ENCODE measurements around the gene CD36.

CD36 gene

DNA sequence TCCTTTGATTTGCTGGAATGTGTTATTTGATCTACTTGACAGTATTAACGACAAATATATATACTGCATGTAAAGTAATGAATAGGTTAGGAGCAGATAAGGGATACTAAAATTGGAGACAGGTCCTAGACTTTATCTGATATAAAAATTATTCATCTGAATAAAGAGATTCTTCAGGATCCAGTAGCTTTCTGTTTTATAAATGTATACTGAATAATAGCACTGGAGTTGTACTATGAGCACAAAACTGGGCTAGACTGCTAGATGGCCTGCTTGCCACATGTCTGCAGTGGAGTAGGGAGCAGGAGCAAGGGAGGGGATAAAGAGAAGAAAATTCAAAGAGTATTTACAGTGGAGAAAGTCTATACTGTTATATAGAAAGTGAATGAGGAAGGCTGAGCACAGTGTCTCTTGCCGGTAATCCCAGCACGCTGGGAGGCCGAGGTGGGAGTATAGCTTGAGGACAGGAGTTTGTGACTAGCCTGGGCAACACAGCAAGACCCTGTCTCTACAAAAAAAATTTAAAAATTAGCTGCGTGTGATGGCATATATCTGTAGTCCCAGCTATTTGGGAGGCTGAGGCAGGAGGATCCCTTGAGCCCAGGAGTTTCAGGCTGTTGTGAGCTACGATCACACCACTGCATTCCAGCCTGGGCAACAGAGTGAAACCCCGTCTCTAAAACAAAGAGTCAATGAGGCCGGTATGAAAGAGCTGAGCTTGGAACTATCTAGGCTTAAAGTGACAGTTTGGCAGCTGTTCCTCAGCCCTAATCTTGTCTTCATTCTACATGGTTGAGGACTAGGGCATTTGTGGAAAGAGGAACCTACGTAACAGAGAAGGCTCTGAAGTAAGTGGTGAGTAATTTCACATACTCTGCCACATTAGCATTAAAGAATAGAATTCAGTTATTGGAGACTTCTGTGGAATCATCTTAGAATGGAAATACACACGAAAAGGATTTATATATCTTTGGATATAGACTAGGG lies 41.8 kb downstream of the CD36 start:
- no peaks in the 10 kb centered on the region for H3K27me3 Mint-ChIP-seq (ENCODE audit: low read depth)
- H3K27ac Mint-ChIP-seq, result no peak overlapping the region
- no peaks in the 10 kb centered on the region for H3K4me1 Mint-ChIP-seq (ENCODE audit: low read depth)
- H3K9me3 Mint-ChIP-seq, result no peaks in the 10 kb centered on the region
- H3K4me3 Mint-ChIP-seq, result no peak overlapping the region
- H3K36me3 Mint-ChIP-seq (ENCODE audit: low read depth), result no peaks in the 10 kb centered on the region

DNA sequence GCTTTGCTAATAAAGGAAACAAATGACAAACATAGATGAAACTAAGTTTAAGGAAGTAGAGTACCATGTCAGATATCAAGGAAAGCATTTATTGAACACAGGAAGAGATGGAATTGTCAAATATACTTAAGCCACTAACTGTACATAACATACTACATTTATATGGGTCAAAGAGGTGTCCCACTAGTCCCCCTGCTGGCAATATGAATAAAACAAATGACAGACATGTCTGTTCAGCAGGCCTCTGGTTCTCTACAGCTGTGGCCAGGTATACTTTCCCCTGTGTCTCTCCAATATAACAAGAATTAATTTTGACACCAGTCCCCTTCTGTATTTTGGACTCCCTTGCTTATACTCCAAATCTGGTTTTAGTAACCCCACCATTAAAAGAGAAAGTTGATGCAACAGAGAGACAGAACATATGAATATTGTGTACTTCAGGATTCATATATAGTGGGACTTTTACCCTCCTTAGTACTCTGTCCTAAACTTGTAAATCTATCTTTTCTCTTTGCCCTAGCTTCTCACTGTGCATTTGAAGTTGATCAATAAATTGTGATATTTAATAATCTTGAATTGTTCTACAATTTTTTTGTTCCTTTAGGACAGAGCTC lies 42.9 kb downstream of the CD36 start:
- no peaks in the 10 kb centered on the region for H3K4me1 Mint-ChIP-seq (ENCODE audit: low read depth)
- no peak overlapping the region for H3K4me3 Mint-ChIP-seq
- no peaks in the 10 kb centered on the region for H3K9me3 Mint-ChIP-seq
- H3K27me3 Mint-ChIP-seq (ENCODE audit: low read depth), result no peaks in the 10 kb centered on the region
- H3K36me3 Mint-ChIP-seq (ENCODE audit: low read depth), result no peaks in the 10 kb centered on the region
- H3K27ac Mint-ChIP-seq, result no peak overlapping the region

- H3K4me1 Mint-ChIP-seq (ENCODE audit: low read depth), result no peaks in the 10 kb centered on the region
- no peak overlapping the region for H3K4me3 Mint-ChIP-seq
- H3K27ac Mint-ChIP-seq, result no peak overlapping the region
- no peaks in the 10 kb centered on the region for H3K27me3 Mint-ChIP-seq (ENCODE audit: low read depth)
- H3K36me3 Mint-ChIP-seq (ENCODE audit: low read depth), result no peaks in the 10 kb centered on the region
- no peaks in the 10 kb centered on the region for H3K9me3 Mint-ChIP-seq
Observed at GRCh38 chr7:80682744-80683143, 44.3 kb downstream of the CD36 start.

DNA sequence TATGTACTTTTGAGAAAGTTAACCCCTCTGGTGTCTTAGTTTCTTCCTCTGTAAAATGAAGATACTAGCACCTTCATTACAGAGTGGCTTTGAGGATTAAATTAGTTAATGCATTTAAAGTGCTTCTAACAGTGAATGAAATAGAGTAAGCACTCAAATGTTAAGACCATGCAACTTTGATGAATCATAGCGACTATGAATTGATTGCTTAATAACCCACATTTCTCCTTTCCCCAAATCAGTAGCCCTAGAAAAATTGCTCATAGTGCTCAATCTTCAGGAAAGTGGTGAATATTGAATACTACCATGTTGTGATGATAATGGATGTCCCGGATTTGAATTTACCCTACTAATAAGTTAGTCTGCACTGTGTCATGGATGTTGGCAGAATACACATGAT lies 48.1 kb downstream of the CD36 start:
- no peaks in the 10 kb centered on the region for H3K4me1 Mint-ChIP-seq (ENCODE audit: low read depth)
- no peak overlapping the region for H3K4me3 Mint-ChIP-seq
- H3K27ac Mint-ChIP-seq, result no peak overlapping the region
- H3K36me3 Mint-ChIP-seq (ENCODE audit: low read depth), result no peaks in the 10 kb centered on the region
- no peaks in the 10 kb centered on the region for H3K27me3 Mint-ChIP-seq (ENCODE audit: low read depth)
- H3K9me3 Mint-ChIP-seq, result no peaks in the 10 kb centered on the region

DNA sequence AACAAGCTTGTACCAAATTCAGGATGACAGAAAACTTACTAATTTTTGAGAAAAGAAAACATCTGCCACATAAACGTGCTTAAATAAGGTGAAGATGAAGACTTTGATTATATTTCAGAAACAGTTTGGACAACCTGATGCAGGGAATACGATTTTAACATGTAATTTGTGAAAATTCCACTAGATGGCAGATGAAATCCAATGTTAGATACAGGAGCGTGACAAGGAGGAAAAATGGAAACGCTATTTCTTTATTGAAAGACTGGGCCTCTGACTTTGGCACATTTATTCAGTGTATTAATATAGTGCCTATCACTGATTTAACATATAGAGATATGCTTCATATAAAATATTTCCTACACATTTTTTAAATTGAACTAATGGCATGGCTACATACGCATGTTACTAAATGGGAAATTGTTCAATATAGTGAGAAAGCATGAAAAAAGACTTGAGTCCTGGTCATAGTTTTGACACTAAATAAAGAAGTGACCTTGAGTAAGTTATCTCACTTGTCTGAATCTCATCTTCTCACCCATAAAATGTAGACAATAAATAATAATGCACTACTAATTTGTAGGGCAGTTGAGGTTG lies 60.7 kb downstream of the CD36 start:
- Mint-ChIP-seq H3K36me3 (ENCODE audit: low read depth) (no peaks in the 10 kb centered on the region), H3K4me3 (no peak overlapping the region), H3K27ac (no peak overlapping the region), H3K4me1 (ENCODE audit: low read depth) (no peaks in the 10 kb centered on the region), H3K27me3 (ENCODE audit: low read depth) (no peaks in the 10 kb centered on the region), H3K9me3 (no peaks in the 10 kb centered on the region)

GRCh38 chr7:80699721-80700256 lies 61.3 kb downstream of the CD36 start:
- Mint-ChIP-seq H3K4me3 (no peak overlapping the region), H3K27me3 (ENCODE audit: low read depth) (no peaks in the 10 kb centered on the region), H3K36me3 (ENCODE audit: low read depth) (no peaks in the 10 kb centered on the region), H3K9me3 (no peaks in the 10 kb centered on the region), H3K4me1 (ENCODE audit: low read depth) (no peaks in the 10 kb centered on the region), H3K27ac (no peak overlapping the region)

- H3K36me3 Mint-ChIP-seq (ENCODE audit: low read depth), result no peaks in the 10 kb centered on the region
- H3K4me3 Mint-ChIP-seq, result no peak overlapping the region
- no peaks in the 10 kb centered on the region for H3K4me1 Mint-ChIP-seq (ENCODE audit: low read depth)
- no peaks in the 10 kb centered on the region for H3K27me3 Mint-ChIP-seq (ENCODE audit: low read depth)
- H3K27ac Mint-ChIP-seq, result no peak overlapping the region
- no peaks in the 10 kb centered on the region for H3K9me3 Mint-ChIP-seq
Observed at GRCh38 chr7:80703272-80703671, 64.8 kb downstream of the CD36 start.

GRCh38 chr7:80705130-80705781 lies 66.8 kb downstream of the CD36 start:
- no peak overlapping the region for H3K27ac Mint-ChIP-seq
- H3K9me3 Mint-ChIP-seq, result no peaks in the 10 kb centered on the region
- H3K27me3 Mint-ChIP-seq (ENCODE audit: low read depth), result no peaks in the 10 kb centered on the region
- no peaks in the 10 kb centered on the region for H3K36me3 Mint-ChIP-seq (ENCODE audit: low read depth)
- H3K4me3 Mint-ChIP-seq, result no peak overlapping the region
- H3K4me1 Mint-ChIP-seq (ENCODE audit: low read depth), result no peaks in the 10 kb centered on the region

DNA sequence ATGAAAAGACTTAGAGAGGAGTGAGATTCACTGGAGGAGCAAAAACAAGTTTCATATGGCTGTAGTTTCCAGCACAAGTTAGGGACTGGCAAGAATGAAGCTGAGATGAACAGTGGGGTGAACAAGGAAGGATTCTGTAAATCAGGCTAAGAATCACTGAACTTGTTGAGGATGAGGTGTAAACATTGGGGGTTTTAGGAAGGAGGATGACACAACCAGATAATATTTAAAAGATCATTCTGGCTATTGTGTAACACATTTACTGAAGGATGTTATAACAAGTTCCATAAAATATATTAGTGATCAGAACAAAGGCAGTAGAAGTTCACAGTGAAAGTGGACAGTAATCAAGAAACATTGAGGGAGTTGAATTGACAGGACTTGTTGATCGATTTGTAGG lies 68.9 kb downstream of the CD36 start:
- Mint-ChIP-seq H3K27me3 (ENCODE audit: low read depth) (no peaks in the 10 kb centered on the region), H3K36me3 (ENCODE audit: low read depth) (no peaks in the 10 kb centered on the region), H3K27ac (no peak overlapping the region), H3K4me1 (ENCODE audit: low read depth) (no peaks in the 10 kb centered on the region), H3K4me3 (no peak overlapping the region), H3K9me3 (no peaks in the 10 kb centered on the region)

DNA sequence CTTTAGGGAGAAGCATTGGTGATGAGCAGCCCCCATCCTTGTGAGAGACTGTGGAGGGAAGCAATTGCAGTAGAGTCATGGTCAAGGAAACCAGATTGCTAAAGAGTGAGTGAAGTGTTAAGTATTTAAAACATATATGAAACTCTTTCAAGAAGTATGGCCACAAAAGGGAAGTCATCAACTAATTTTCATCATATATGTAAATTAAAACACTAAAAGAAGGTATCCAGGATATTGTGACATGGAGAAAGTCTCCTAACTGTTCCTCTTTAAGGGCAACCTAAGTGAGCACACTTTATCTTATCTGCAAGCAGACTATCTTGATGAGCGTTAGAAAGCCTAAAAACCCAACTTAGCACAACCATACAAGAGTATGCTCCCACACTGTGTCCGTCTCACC lies 69.7 kb downstream of the CD36 start:
- Mint-ChIP-seq H3K4me1 (ENCODE audit: low read depth) (no peaks in the 10 kb centered on the region), H3K27ac (no peak overlapping the region), H3K27me3 (ENCODE audit: low read depth) (no peaks in the 10 kb centered on the region), H3K36me3 (ENCODE audit: low read depth) (no peaks in the 10 kb centered on the region), H3K4me3 (no peak overlapping the region), H3K9me3 (peaks cover 5% of the 10 kb centered on the region)

GRCh38 chr7:80711531-80711930 lies 73.1 kb downstream of the CD36 start:
- no peaks in the 10 kb centered on the region for H3K27me3 Mint-ChIP-seq (ENCODE audit: low read depth)
- H3K36me3 Mint-ChIP-seq (ENCODE audit: low read depth), result no peaks in the 10 kb centered on the region
- H3K9me3 Mint-ChIP-seq, result peaks cover 5% of the 10 kb centered on the region
- no peak overlapping the region for H3K4me3 Mint-ChIP-seq
- no peaks in the 10 kb centered on the region for H3K4me1 Mint-ChIP-seq (ENCODE audit: low read depth)
- no peak overlapping the region for H3K27ac Mint-ChIP-seq

DNA sequence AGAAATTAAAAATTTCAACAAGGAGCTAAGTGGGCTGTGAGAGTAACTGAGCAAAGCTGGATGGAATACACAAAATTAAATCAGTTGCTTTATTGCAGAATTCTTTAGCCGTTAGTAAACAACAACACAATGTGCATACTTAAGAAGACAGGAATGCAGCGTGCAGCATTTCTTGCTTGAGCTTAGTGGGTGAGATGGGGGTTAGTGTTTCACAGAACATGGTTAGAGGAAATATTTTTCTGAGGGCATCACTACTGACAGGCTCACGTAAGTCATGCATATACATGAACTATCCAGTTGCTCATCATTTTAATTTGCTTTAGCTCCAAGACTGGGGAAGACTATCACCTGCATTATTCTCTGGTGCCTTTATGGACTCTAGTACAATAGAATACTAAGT lies 80.8 kb downstream of the CD36 start:
- no peak overlapping the region for H3K27ac Mint-ChIP-seq
- no peaks in the 10 kb centered on the region for H3K36me3 Mint-ChIP-seq (ENCODE audit: low read depth)
- H3K4me1 Mint-ChIP-seq (ENCODE audit: low read depth), result no peaks in the 10 kb centered on the region
- no peaks in the 10 kb centered on the region for H3K9me3 Mint-ChIP-seq
- H3K4me3 Mint-ChIP-seq, result no peak overlapping the region
- H3K27me3 Mint-ChIP-seq (ENCODE audit: low read depth), result no peaks in the 10 kb centered on the region

GRCh38 chr7:80720146-80720545 lies 81.7 kb downstream of the CD36 start:
- no peaks in the 10 kb centered on the region for H3K36me3 Mint-ChIP-seq (ENCODE audit: low read depth)

DNA sequence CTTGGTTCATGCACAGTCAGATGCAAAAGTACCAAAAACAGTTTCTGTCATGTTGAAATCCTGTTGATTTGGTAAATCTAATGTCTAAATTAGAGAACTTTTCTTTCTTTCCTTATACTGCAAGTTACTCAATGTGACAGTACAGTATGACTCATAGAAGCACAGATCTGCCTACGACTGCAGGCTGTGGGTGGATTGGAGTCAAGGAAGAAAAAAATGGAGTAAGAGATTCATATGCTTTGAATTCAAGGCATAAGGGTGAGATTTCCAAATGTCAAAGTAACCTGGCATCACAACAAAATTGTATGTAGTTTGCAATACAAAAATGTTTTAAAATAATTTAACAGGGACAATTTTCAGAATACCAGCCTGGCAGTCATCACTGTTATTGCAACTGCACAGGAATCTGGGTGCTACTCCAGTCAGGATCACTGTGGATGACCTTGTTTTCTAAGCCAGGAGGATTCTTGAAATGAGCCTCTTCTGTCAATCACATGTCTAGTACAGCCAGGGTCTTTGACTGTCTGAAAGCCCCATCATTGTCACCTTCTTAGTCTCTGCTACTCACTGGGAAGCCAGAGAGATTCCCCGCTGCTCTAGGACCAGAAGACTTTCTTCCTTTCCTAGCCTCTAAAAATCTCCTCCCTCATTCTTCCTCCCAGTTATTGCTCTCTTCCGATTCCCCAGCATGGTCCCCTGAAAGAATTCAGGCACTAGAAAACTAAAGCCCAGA lies 83.6 kb downstream of the CD36 start:
- Mint-ChIP-seq H3K27ac (no peak overlapping the region), H3K27me3 (ENCODE audit: low read depth) (no peaks in the 10 kb centered on the region), H3K4me3 (no peak overlapping the region), H3K9me3 (no peaks in the 10 kb centered on the region), H3K4me1 (ENCODE audit: low read depth) (no peaks in the 10 kb centered on the region), H3K36me3 (ENCODE audit: low read depth) (no peaks in the 10 kb centered on the region)

More at GRCh38 chr7:80720146-80720545, 81.7 kb downstream of the CD36 start:
- no peak overlapping the region for H3K27ac Mint-ChIP-seq
- no peaks in the 10 kb centered on the region for H3K9me3 Mint-ChIP-seq
- no peak overlapping the region for H3K4me3 Mint-ChIP-seq
- H3K27me3 Mint-ChIP-seq (ENCODE audit: low read depth), result no peaks in the 10 kb centered on the region
- H3K4me1 Mint-ChIP-seq (ENCODE audit: low read depth), result no peaks in the 10 kb centered on the region

Data from T-helper 1 cell treated with Interleukin-12 subunit alpha and Interleukin-12 subunit beta and Interleukin-4 antibody, amounts not matched to agents 30 μg/mL and 1 μg/mL, for 36 hours (primary cell).